ENCODE measurements around the gene DNAL1.

- no peak for TF ChIP-seq GATA3 (IDR thresholded peaks at IDR 0.05; ENCODE audit: low read depth, low read length)
- no peak for TF ChIP-seq GATA2 (IDR thresholded peaks at IDR 0.05; ENCODE audit: low read depth, low read length)
These were observed 24.5 kb upstream of the DNAL1 start for GRCh38 chr14:73620268-73620667.

Data from SH-SY5Y (cell line).